OCI-LY7 (cell line): Measurements from ENCODE around the gene TMEM179.

Experiments used
- CTCF ChIP-seq: fragments of 200-600 bp; sonication (generic); conservative IDR thresholded peaks from 2 replicates; pipeline ENCODE4 v1.5.1; 2014; ENCODE audit warnings: mild to moderate bottlenecking, antibody characterized with exemption, low read length, moderate library complexity, mixed read lengths
- EZH2phosphoT487 ChIP-seq: fragments of 200-600 bp; sonication (generic); IDR thresholded peaks from 2 replicates; pipeline ENCODE4 v1.6.1; 2018; ENCODE audit warnings: low read depth, borderline replicate concordance, mild to moderate bottlenecking, mixed run types, antibody characterized with exemption, low read length, moderate library complexity, mixed read lengths

DNA sequence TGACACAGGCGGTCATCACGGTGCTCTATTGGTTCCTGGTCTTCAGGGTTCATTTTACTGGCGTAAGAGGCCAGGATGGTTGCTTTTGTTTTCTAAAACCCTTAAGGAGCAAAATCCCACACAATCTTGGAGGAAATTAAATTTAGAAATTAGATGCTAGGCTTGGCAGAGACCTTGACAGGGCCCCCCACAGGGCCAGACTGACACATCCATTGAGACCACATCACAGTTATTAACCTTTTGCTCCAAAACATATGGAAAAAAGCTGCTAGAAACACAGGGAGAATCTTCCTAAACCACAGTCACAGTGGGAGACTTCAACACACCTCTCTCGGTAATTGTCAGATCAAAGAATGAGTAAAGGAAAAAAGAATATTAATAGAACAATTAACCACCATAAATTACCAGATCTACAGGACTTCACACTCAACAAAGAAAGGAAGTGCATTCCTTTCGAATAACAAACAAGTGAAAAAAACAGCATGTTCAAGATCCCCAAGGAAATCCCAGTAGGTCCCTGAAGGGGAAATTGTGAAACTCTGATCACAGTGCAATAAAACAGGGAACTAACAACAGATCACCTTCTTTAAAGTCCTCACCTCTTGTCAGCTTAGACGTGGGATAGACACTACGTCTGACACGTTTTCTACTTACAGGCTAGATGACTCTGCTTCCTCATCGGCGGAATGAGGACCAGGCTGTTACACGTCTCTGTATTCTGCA is 40.2 kb upstream of the TMEM179 start:
- no peak for TF ChIP-seq CTCF
- TF ChIP-seq EZH2phosphoT487, result no peak
